ENCODE measurements around the gene SUPT5H.

DNA sequence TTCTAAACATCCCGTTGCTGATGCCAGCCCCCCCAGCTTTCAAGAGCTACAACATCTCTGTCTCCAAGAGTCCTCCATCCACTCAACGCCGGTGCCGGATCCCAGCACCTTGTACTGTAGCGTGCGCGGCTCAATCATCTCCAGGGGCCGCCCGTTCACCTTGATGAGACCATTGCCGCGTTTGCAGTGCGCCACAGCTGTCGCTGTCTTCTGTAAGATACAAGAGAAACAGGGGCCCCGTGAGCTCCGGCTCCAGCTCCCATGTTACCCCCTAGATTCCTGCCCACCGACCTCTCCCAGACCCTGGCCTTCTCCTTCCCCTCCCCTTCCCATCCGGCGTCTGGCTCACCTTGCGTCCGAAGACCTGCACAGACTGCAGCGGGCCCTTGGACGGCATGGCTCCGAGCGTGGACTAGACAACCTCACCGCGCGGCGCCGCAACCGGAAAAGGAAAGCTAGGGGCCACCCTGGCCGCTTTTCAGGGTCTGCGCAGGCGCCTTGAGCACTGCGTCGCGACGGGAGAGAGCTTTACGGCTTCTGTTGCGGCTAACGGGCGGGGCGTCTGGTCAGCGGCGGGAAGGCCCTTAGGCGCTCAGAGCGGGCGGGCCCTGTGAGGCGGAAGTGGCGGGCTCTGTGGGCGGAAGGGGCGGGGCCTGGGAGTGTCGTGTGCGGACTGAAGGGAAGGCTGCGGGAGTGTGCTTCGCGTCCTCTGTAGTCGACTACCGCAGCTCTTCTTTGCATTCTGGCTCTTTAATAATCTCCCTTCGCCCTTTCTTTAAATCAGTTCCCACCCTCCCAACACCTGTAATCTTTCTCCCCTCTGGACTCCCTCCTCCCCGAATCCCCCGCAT lies 9.7 kb upstream of the SUPT5H start, which contains the start of gene RPS16:
- TF ChIP-seq POLR2A (IDR thresholded peaks at IDR 0.05; ENCODE audit: low read length) (peak; percentile 98), GATA1 (IDR thresholded peaks at IDR 0.05; ENCODE audit: low read depth, low read length) (no peak)

Measured in erythroblast (primary cell).